DMS79 treated with DMSO at 0.1 percent for 48 hours (cell line): ENCODE measurements around the gene ADAMTS12.
A peak's percentile ranks its signal among the peaks of the same experiment; 100 is the strongest.
"Not testable (repeated sequence)": the region's sequence is repeated elsewhere in the genome, so short reads cannot be mapped to it uniquely, and the experiment has no call there.

Source experiments
- DNase-seq: peaks from one replicate; lab custom pipeline; 2025; lab: John Stamatoyannopoulos, UW

Gene ADAMTS12, protein sequence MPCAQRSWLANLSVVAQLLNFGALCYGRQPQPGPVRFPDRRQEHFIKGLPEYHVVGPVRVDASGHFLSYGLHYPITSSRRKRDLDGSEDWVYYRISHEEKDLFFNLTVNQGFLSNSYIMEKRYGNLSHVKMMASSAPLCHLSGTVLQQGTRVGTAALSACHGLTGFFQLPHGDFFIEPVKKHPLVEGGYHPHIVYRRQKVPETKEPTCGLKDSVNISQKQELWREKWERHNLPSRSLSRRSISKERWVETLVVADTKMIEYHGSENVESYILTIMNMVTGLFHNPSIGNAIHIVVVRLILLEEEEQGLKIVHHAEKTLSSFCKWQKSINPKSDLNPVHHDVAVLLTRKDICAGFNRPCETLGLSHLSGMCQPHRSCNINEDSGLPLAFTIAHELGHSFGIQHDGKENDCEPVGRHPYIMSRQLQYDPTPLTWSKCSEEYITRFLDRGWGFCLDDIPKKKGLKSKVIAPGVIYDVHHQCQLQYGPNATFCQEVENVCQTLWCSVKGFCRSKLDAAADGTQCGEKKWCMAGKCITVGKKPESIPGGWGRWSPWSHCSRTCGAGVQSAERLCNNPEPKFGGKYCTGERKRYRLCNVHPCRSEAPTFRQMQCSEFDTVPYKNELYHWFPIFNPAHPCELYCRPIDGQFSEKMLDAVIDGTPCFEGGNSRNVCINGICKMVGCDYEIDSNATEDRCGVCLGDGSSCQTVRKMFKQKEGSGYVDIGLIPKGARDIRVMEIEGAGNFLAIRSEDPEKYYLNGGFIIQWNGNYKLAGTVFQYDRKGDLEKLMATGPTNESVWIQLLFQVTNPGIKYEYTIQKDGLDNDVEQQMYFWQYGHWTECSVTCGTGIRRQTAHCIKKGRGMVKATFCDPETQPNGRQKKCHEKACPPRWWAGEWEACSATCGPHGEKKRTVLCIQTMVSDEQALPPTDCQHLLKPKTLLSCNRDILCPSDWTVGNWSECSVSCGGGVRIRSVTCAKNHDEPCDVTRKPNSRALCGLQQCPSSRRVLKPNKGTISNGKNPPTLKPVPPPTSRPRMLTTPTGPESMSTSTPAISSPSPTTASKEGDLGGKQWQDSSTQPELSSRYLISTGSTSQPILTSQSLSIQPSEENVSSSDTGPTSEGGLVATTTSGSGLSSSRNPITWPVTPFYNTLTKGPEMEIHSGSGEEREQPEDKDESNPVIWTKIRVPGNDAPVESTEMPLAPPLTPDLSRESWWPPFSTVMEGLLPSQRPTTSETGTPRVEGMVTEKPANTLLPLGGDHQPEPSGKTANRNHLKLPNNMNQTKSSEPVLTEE (N-terminal part only)

DNA sequence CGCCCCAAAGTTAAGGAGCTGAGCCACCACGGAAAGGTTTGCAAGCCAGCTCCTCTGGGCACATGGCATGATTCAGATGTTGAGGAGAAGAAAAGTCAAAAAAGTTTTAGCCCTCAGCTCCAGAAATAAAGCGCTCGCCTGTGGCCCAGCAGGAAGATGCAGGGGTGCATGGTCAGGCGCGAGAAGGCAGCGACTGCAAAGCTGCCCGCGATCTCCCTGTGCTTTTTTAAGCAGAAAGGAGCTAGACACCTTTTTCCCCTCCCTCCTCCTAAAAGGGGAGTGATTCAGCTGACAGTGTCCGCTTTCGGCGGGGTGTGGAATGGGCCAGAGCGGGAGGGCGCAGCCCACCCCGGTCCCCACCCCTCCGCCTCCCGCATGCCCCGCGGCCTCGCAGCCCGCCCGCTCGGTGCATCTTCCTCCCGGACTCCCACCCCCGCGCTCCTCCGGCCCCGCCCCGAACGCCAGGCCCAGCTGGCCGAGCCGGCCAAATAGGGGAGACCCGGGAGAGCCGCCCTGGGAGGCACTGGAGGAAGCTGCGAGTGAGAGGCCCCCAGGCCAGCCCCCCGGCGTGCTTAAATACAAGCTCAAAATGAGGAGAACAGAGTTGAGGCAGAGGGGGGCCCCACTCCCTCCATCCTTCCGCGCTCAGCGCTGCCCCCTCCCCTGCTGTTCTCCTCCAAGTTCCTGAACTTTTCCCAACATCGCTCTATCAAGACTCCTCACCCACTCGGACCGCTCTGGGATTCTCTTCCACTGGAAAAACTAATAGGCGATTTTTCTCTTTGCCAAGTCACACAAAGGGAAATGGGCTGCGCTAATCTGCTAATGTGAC, at the start of gene ADAMTS12:
Gene ADAMTS12 (minus strand): TSS at position 203 of the 832 bp plus-strand sequence. CDS start 134 bp downstream, at position 69.
- no peak for DNase-seq

DNA sequence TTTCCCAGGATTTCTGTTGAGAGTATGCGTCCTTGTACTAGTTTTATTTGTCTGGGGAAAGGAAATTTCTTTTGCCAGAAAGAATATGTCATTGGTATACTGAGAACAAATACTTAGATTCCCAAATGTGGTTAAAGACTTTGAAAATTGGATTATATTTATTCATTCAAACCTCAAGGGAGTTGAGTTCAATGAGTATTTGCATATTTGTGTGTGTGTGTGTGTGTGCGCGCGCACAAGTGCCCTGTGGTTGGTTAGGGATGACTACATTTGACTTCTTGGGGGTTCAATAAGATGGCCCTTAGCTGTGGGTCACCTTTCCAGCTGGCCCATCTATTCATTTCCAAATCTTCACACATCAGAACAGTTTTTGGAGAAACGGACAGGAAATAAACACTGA, 49.3 kb upstream of the ADAMTS12 start:
- DNase-seq, result no peak

DNA sequence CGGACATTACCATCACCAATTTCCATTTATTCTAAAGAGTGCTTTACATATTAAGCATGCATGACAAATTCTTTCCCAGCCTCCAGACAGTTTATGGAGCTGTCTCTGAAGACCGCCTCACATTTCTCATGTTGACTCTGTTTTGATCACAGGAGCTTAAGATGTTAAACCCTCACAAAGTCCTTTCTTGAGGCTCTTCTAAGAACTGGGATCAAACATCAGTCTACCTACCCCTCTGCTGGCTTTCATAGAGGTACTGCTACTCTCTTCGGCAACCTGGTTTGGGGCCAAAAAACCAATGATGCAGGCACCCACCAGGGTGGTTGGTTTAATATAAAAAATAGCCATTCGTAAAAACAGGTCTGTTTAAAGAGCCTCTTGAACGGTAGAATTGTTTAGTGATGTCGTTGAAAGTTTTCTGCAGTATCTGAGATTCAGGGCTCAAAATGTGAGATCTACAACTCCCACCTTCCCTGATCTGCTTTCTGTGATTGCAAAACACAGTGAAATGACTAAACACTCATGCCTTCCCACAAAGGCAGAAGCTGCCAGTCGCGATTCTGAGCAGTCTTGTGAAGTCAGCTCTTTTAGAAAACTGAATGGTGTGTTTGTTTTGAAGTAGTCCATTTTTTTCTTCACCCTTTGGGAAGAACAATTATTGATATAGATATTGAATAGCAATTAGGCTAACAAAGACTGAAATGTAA, 47.9 kb upstream of the ADAMTS12 start:
- DNase-seq, result no peak

DNA sequence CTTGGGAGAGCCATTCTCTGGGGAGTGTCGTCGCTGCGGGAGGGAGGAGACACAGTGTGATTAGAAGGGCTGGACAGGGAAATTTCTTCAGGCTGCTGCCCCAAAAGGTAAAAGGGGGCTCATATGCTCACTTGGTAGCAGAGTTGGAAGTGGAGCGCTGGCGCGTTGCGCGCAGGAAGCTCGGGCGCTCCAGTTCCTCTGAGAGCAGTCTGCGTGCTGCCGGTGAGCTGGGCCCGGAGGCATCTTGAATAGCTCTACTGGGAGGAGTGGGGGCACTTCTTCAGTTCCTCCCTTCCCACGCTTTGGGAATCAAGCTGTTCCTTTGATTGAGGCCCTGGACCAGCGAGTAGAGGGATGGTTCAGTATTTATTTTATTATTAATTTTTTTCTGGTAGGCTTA, 47.1 kb upstream of the ADAMTS12 start:
- no peak for DNase-seq

DNA sequence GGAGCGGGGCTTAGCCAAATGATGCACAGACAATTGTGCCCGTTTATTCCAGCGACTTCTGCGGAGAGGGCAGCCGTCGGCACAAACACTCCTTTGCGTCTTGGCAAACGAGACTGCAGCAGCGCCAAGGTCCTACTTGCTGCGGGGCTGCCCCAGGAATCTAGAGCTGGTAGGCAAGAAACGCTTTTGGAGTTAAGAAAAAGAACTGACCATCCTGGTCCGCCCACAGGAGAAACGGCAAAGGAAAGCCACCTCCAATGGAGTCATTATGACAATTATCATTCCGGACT, 46.7 kb upstream of the ADAMTS12 start:
- DNase-seq, result no peak

DNA sequence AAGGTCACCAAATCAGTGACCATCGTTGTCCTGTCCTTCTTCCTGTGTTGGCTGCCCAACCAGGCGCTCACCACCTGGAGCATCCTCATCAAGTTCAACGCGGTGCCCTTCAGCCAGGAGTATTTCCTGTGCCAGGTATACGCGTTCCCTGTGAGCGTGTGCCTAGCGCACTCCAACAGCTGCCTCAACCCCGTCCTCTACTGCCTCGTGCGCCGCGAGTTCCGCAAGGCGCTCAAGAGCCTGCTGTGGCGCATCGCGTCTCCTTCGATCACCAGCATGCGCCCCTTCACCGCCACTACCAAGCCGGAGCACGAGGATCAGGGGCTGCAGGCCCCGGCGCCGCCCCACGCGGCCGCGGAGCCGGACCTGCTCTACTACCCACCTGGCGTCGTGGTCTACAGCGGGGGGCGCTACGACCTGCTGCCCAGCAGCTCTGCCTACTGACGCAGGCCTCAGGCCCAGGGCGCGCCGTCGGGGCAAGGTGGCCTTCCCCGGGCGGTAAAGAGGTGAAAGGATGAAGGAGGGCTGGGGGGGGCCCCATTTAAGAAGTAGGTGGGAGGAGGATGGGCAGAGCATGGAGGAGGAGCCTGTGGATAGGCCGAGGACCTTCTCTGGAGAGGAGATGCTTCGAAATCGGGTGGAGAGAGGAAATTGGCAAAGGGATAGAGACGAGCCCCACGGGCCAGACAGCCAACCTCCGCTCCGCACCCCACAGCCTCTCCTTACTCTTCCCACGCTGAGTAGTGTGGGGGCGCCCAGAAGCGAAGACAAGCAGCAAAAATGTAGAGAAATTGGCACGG, 46.1 kb upstream of the ADAMTS12 start:
- no peak for DNase-seq

DNA sequence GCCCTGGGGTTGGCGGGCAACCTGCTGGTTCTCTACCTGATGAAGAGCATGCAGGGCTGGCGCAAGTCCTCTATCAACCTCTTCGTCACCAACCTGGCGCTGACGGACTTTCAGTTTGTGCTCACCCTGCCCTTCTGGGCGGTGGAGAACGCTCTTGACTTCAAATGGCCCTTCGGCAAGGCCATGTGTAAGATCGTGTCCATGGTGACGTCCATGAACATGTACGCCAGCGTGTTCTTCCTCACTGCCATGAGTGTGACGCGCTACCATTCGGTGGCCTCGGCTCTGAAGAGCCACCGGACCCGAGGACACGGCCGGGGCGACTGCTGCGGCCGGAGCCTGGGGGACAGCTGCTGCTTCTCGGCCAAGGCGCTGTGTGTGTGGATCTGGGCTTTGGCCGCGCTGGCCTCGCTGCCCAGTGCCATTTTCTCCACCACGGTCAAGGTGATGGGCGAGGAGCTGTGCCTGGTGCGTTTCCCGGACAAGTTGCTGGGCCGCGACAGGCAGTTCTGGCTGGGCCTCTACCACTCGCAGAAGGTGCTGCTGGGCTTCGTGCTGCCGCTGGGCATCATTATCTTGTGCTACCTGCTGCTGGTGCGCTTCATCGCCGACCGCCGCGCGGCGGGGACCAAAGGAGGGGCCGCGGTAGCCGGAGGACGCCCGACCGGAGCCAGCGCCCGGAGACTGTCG, 45.4 kb upstream of the ADAMTS12 start:
- DNase-seq, result no peak

DNA sequence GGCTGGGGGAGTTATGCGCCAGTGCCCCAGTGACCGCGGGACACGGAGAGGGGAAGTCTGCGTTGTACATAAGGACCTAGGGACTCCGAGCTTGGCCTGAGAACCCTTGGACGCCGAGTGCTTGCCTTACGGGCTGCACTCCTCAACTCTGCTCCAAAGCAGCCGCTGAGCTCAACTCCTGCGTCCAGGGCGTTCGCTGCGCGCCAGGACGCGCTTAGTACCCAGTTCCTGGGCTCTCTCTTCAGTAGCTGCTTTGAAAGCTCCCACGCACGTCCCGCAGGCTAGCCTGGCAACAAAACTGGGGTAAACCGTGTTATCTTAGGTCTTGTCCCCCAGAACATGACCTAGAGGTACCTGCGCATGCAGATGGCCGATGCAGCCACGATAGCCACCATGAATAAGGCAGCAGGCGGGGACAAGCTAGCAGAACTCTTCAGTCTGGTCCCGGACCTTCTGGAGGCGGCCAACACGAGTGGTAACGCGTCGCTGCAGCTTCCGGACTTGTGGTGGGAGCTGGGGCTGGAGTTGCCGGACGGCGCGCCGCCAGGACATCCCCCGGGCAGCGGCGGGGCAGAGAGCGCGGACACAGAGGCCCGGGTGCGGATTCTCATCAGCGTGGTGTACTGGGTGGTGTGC, 44.7 kb upstream of the ADAMTS12 start, which contains the start of gene RXFP3:
Gene RXFP3 (plus strand): TSS at position 6 of the 636 bp plus-strand sequence. CDS start 355 bp downstream, at position 361.
- DNase-seq, result no peak

DNA sequence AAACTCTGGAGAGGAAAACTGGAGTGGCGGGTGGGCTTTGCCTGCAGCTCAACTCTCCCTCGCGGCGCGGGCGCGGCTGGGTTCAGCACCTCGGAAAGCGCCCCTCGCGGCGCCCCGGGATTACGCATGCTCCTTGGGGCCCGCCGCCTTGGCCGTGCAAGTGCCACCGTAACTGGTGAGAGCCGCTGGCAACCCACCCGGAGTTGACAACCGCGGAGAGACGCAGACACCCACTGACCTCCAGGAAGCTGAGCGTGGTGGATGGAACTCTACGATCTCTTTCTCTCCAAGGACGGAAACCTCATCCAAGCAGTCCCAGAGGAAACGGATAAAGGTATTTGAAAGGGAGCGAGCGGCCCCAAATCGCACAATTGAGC, 44.2 kb upstream of the ADAMTS12 start:
- peak; percentile 21 for DNase-seq

DNA sequence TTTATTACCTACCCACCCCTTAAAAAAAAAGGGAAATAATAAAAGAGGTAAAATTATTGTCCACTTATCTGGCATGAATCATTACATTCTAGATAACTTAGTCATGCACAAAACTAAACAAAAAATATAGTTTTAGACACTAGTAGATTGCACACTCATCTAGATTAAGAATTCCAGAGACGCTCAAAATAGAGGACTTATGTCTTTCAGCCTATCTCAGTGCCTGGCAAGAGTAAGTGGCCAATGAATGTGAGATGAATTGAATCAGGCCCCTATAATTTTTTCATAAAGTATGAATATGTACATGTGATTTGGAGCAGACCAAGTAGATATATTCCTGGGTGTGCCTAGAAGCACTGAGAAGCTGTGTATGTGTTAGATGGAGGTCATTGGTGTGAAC, 42.4 kb upstream of the ADAMTS12 start:
- no peak for DNase-seq

DNA sequence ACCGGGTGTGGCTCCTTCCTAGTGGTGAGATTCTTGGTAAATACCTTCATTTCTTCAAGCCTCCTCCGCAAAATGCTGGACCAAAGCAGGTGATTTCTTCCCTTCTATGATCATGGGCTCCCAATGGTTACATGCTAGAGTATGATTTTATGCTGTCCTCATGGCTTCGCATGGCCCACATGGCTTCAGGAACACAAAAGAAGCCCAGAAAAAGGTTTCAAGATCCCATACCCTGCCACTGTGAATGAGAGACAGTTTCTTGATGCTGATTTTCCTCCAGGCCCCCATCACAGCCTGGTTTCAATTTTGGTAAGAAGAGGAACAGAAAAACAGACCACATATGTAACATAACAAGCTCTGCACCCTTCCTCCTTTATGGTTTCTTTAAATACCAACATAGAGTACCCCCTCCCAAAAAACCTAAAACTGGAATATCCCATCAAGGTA, 42.0 kb upstream of the ADAMTS12 start:
- DNase-seq, result no peak

DNA sequence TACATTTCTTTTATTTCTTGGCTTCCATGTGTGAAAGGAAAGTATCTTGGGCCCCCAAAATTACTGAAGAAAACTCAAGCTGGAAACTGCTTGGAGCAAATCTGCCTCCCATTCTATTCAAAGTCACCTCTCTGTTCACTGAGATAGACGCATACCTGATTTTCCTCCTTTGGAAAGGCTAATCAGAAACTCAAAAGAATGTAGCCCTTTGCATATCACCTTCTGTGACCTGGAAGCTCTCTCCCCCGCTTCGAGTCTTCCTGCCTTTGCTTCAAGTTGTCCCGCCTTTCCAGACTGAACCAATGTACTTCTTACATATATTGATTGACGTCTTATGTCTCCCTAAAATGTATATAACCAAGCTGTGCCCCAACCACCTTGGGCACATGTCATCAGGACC, 39.3 kb upstream of the ADAMTS12 start:
- DNase-seq, result no peak

DNA sequence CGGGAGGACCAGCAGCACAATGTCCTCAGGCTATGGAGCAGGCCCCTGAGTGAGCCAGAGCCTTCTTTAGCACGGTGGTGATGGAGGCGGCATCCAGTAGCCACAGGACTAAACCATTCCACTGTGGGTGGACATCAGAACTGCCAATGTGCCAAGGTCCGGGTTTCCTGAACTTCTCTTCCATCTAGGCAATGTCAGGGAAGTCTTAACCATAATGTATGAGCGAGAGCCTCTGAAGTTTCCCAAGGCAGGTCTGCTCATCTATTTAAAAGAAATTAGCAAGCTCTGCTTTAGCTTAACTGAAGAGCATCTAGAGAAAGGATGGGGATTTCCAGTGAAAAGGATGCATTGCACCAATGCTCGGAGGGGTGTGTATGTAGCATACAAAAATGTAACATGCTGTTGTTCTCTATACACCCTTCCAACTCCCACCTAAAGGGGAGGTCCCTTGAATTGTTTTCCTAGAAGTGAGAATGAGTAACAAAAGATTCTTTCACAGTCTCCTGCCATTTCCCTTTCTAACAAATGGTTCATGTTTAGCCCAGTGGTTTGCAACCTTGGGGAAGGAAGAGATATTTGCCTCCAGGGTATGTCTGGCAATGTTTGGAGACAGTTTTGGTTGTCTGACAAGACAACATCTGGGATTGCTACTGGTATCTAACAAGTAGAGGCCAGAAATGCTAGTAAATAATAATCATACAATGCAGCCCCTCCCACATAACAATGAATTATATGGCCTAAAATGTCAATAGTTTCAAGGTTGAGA, 38.3 kb upstream of the ADAMTS12 start:
- DNase-seq, result no peak

DNA sequence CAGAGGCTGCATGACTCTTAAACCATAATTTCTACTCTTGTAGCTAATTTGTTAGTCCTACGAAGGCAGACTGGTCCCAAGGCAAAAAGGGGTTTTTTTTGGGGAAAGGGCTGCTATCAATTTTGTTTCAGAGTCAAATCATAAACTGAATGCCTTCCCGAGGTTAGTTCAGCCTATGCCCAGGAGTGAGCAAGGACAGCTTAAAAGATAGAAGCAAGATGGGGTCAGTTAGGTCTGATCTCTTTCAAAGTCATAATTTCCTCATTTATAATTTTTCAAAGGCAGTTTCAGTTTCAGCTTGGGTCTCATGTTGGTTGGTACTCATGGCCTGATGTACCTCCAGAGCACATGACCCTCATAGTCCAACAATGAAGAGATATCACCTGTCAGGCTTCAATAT, 36.5 kb upstream of the ADAMTS12 start:
- no peak for DNase-seq

DNA sequence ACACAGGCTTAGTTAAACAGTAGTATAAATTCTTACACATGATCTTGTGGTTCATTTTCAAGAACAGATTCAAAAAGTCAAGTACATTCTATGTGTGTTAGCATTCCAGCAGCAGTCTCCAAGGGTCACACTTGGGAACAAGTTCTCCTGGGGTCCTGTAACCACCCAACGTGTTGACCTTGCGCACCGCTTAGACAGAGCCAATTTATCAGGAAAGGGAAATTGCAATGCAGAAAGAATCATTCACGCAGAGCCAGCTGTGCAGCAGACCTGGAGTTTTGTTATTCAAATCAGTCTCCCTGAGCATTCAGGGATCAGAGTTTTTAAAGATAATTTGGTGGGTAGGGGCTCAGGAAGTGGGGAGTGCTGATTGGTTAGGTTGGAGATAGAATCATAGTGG, 35.9 kb upstream of the ADAMTS12 start:
- no peak for DNase-seq

DNA sequence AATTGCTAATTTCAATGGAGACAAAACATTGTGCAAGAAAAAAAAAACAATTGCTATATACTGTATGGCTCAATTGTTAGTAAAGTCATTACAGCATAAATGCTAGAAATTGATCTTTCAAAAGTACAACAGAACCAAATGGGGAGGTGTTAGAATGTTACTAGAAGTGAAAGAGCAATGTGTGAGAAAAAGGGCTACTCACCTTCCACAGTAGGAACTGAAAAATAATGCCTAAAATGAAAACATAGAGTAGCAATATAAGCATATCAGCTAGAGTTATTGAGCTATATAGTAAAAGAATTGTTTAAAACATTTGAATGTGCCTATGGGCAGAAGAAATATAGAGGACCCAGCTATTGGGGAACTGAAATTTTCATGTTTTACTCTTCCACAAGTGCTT, 33.5 kb upstream of the ADAMTS12 start:
- no peak for DNase-seq

DNA sequence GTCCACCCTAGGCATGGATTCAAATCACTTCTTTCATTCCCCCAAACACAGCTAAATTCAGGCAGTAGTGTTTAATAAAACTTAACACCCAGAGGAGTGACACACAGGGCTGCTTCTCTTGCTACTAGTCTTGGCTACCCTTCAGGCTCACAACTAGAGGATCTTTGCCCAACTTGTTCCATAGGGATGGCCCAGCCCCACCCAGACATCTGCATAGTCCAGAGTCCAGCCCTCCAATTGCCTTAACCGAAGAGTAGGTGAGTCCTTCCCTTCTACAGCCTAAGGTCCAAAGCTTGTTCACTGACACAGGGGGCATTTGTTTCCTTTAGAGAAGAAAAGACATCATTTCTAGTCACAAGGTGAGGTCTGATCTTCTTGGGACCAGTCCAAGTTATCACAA, 29.2 kb upstream of the ADAMTS12 start:
- no peak for DNase-seq

DNA sequence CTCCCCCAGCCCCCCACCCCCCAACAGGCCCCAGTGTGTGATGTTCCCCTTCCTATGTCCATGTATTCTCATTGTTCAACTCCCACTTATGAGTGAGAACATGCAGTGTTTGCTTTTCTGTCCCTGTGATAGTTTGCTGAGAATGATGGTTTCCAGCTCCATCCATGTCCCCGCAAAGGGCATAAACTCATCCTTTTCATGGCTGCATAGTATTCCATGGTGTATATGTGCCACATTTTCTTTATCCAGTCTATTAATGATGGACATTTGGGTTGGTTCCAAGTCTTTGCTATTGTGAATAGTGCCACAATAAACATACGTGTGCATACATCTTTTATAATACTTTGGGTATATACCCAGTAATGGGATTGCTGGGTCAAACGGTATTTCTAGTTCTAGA, 23.1 kb upstream of the ADAMTS12 start:
- DNase-seq, result not testable (repeated sequence)
